Prostate gland (tissue), 2 donors: ENCODE data around the gene NCL.
"Not testable (repeated sequence)": the region's sequence is repeated elsewhere in the genome, so short reads cannot be mapped to it uniquely, and the experiment has no call there.

Source experiments
- CTCF ChIP-seq, 4 experiments: fragments of 200-600 bp in 2 of 4; fragments of 450-650 bp in 2 of 4; sonication (generic) in 2 of 4; IDR thresholded peaks; 1 replicate in 3 of 4; 2 replicates in 1 of 4; pipeline ENCODE4 v1.5.1; 2016 to 2019; ENCODE audit warnings: antibody characterized with exemption in 4 of 4, mild to moderate bottlenecking in 2 of 4, moderate library complexity in 2 of 4
- POLR2A ChIP-seq: fragments of 450-650 bp; IDR thresholded peaks from one replicate; pipeline ENCODE4 v1.6.1; 2016; ENCODE audit warnings: antibody characterized with exemption, mild to moderate bottlenecking
- POLR2AphosphoS5 ChIP-seq: sonication (generic); formaldehyde crosslinking; IDR thresholded peaks from one replicate; pipeline ENCODE4 v1.6.1; 2017; ENCODE audit warnings: antibody characterized with exemption

- not testable (repeated sequence) for TF ChIP-seq CTCF (IDR thresholded peaks at IDR 0.05); POLR2A; POLR2AphosphoS5
These were observed 3.4 kb downstream of the NCL start for GRCh38 chr2:231460841-231461240.
